HepG2 (cell line): Measurements from ENCODE around the gene TMEM253. TPM values are rescaled to one million over a fixed set of nuclear protein-coding genes. Genes with fewer than 3 reads are reported as not detected.

Source experiments
- AGO2 ChIP-seq: fragments of 200-400 bp; formaldehyde crosslinking; optimal IDR thresholded peaks from 2 replicates; pipeline ENCODE3; 2017; ENCODE audit warnings: mild to moderate bottlenecking, low read depth, low read length, moderate library complexity
- BCL6 ChIP-seq: IDR thresholded peaks from 2 replicates; pipeline ENCODE4 v1.6.1; 2016; ENCODE audit warnings: missing genetic modification reagents, missing compliant biosample characterization
- EEA1 ChIP-seq: sonication (generic); formaldehyde crosslinking; IDR thresholded peaks from 2 replicates; pipeline ENCODE4 v1.5.1; 2020; ENCODE audit warnings: mild to moderate bottlenecking, missing genetic modification reagents, borderline replicate concordance
- EZH2 ChIP-seq: conservative IDR thresholded peaks from 2 replicates; pipeline ENCODE4 v1.6.1; 2012; ENCODE audit warnings: mild to moderate bottlenecking, low read depth, low read length, moderate library complexity
- FOXA3 ChIP-seq: IDR thresholded peaks from 2 replicates; pipeline ENCODE4 v1.6.1; 2016; ENCODE audit warnings: missing genetic modification reagents, missing compliant biosample characterization
- FOXC1 ChIP-seq: sonication (generic); formaldehyde crosslinking; IDR thresholded peaks from 2 replicates; pipeline ENCODE4 v1.8.0; 2022; ENCODE audit warnings: mild to moderate bottlenecking, missing genetic modification reagents, borderline replicate concordance
- GTF3A ChIP-seq: sonication (generic); formaldehyde crosslinking; conservative IDR thresholded peaks from 2 replicates; pipeline ENCODE4 v1.4.0; 2020; ENCODE audit warnings: mild to moderate bottlenecking, missing genetic modification reagents
- HCFC1 ChIP-seq: fragments of 150-350 bp; IDR thresholded peaks from 2 replicates; pipeline ENCODE4 v1.6.1; 2014; ENCODE audit warnings: low read depth, low read length
- NFE2 ChIP-seq: sonication (generic); formaldehyde crosslinking; IDR thresholded peaks from 2 replicates; pipeline ENCODE4 v1.4.0; 2020; ENCODE audit warnings: missing genetic modification reagents
- STAT5B ChIP-seq: sonication (generic); formaldehyde crosslinking; IDR thresholded peaks from 2 replicates; pipeline ENCODE4 v1.4.0; 2020; ENCODE audit warnings: missing genetic modification reagents
- YEATS2 ChIP-seq: sonication (generic); formaldehyde crosslinking; IDR thresholded peaks from 2 replicates; pipeline ENCODE4 v1.4.0; 2020; ENCODE audit warnings: missing genetic modification reagents, borderline replicate concordance
- ZNF17 ChIP-seq: sonication (generic); formaldehyde crosslinking; IDR thresholded peaks from 2 replicates; pipeline ENCODE4 v1.5.0; 2020; ENCODE audit warnings: mild to moderate bottlenecking, missing genetic modification reagents
- ZNF556 ChIP-seq: sonication (generic); formaldehyde crosslinking; IDR thresholded peaks from 2 replicates; pipeline ENCODE4 v1.4.0; 2020; ENCODE audit warnings: mild to moderate bottlenecking, missing genetic modification reagents, borderline replicate concordance
- ZNF75D ChIP-seq: sonication (generic); formaldehyde crosslinking; IDR thresholded peaks from 2 replicates; pipeline ENCODE4 v1.8.1; 2023; ENCODE audit warnings: missing genetic modification reagents, mild to moderate bottlenecking, borderline replicate concordance
- polyA plus RNA-seq, 8 experiments: library from polyadenylated mRNA; depleted of rRNA in 3 of 8; stranded (reverse) in 7 of 8; unstranded in 1 of 8; fragments of >200 nt; fragmentation: Illumina TruSeq in 4 of 8; extraction: Trizol in 4 of 8; gene quantifications; 2 replicates each; pipeline versions ENCODE4 v1.2.1 to v1.2.3, GENCODE V29; 2011 to 2016; ENCODE audit warnings: low read depth in 4 of 8, missing spikeins in 1 of 8, mixed read lengths in 1 of 8; ENCODE audit not compliant: insufficient read depth in 1 of 8
- total RNA-seq, 5 experiments: library from RNA; depleted of rRNA; stranded (reverse); fragments of >200 nt; fragmentation: Illumina TruSeq; extraction: Trizol; gene quantifications; 2 replicates each; pipeline ENCODE4 v1.2.3, GENCODE V29; 2016; ENCODE audit warnings: low read depth in 1 of 5
- TF ChIP-seq, protein P1 (sequence below): sonication (generic); formaldehyde crosslinking; IDR thresholded peaks from 2 replicates; pipeline ENCODE4 v1.5.0; 2020; ENCODE audit warnings: mild to moderate bottlenecking, low read depth, missing genetic modification reagents, borderline replicate concordance
- TF ChIP-seq, protein P2 (sequence below): sonication (generic); formaldehyde crosslinking; IDR thresholded peaks from 2 replicates; pipeline ENCODE4 v1.4.0; 2020; ENCODE audit warnings: missing genetic modification reagents, low read depth, mild to moderate bottlenecking, borderline replicate concordance
- TF ChIP-seq, protein P3 (sequence below): sonication (generic); formaldehyde crosslinking; IDR thresholded peaks from 2 replicates; pipeline ENCODE4 v1.4.0; 2020; ENCODE audit warnings: missing genetic modification reagents, borderline replicate concordance
- TF ChIP-seq, protein P4 (sequence below): sonication (generic); formaldehyde crosslinking; IDR thresholded peaks from 2 replicates; pipeline ENCODE4 v1.8.0; 2022; ENCODE audit warnings: mild to moderate bottlenecking, missing genetic modification reagents; ENCODE audit not compliant: insufficient replicate concordance
- TF ChIP-seq, protein P5 (sequence below): IDR thresholded peaks from 2 replicates; pipeline ENCODE4 v1.6.1; 2016; ENCODE audit warnings: missing genetic modification reagents, missing compliant biosample characterization

The TMEM253 gene
- total and polyA plus RNA-seq, 2 of the 13 experiments (the other 11 are each of a cell fraction or from before 2014, with no cell fraction given): 0.29 to 0.45 TPM

DNA sequence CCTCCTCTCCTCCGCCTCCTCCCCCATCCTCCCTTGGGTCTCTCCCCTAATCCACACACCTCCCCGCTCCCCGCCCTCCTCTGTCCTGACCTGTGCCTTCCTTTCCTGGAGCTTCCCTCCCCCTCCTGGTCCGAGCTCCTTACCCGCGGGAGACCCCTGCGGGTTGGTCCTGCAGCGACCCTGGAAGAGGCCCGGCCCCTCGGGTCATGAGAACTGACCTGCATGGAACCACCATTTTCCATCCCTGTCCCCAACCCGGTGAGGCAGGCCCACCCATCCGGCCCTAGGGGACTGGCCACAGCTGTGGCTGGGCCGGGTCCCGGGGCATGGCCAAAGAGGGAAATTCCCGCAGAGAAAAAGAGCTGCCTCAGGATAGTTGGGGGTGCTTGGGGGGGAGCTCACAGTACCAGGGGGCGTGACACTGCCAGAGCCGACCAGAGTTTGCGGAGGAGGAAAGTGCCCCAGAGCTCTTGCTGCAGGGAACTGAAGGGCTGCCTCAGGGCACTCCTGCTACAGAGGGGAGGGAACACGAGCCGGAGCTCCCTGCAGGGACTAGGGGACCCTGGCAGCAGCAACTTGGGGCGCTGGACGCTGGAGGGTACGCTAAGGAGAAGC, 30.1 kb upstream of the TMEM253 start (continued):
- TF ChIP-seq HCFC1 (no peak), NFE2 (CRISPR knock-in tag) (no peak), FOXC1 (CRISPR knock-in tag) (no peak), ZNF556 (CRISPR knock-in tag) (peak; percentile 87), STAT5B (no peak), AGO2 (peak; percentile 66), YEATS2 (CRISPR knock-in tag) (no peak), FOXA3 (no peak), BCL6 (CRISPR knock-in tag) (no peak), EZH2 (no peak; the same call in 1 of the 2 replicates), GTF3A (CRISPR knock-in tag) (no peak), ZNF75D (CRISPR knock-in tag) (peak; percentile 25; the same call in 1 of the 2 replicates), EEA1 (CRISPR knock-in tag) (no peak; the same call in 1 of the 2 replicates), ZNF17 (no peak)
- TF ChIP-seq, protein P1, sequence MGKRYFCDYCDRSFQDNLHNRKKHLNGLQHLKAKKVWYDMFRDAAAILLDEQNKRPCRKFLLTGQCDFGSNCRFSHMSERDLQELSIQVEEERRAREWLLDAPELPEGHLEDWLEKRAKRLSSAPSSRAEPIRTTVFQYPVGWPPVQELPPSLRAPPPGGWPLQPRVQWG (CRISPR knock-in tag): no peak
- TF ChIP-seq, protein P2, sequence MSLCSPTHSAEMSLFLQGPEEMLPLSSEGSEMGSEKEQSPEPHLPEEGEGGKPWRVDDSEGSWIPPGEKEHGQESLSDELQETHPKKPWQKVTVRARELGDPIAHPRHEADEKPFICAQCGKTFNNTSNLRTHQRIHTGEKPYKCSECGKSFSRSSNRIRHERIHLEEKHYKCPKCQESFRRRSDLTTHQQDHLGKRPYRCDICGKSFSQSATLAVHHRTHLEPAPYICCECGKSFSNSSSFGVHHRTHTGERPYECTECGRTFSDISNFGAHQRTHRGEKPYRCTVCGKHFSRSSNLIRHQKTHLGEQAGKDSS (CRISPR knock-in tag): 0 out of 2 replicates have a peak, but pooled peaks have one; percentile 36
- TF ChIP-seq, protein P3, sequence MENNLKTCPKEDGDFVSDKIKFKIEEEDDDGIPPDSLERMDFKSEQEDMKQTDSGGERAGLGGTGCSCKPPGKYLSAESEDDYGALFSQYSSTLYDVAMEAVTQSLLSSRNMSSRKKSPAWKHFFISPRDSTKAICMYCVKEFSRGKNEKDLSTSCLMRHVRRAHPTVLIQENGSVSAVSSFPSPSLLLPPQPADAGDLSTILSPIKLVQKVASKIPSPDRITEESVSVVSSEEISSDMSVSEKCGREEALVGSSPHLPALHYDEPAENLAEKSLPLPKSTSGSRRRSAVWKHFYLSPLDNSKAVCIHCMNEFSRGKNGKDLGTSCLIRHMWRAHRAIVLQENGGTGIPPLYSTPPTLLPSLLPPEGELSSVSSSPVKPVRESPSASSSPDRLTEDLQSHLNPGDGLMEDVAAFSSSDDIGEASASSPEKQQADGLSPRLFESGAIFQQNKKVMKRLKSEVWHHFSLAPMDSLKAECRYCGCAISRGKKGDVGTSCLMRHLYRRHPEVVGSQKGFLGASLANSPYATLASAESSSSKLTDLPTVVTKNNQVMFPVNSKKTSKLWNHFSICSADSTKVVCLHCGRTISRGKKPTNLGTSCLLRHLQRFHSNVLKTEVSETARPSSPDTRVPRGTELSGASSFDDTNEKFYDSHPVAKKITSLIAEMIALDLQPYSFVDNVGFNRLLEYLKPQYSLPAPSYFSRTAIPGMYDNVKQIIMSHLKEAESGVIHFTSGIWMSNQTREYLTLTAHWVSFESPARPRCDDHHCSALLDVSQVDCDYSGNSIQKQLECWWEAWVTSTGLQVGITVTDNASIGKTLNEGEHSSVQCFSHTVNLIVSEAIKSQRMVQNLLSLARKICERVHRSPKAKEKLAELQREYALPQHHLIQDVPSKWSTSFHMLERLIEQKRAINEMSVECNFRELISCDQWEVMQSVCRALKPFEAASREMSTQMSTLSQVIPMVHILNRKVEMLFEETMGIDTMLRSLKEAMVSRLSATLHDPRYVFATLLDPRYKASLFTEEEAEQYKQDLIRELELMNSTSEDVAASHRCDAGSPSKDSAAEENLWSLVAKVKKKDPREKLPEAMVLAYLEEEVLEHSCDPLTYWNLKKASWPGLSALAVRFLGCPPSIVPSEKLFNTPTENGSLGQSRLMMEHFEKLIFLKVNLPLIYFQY: no peak
- TF ChIP-seq, protein P4, sequence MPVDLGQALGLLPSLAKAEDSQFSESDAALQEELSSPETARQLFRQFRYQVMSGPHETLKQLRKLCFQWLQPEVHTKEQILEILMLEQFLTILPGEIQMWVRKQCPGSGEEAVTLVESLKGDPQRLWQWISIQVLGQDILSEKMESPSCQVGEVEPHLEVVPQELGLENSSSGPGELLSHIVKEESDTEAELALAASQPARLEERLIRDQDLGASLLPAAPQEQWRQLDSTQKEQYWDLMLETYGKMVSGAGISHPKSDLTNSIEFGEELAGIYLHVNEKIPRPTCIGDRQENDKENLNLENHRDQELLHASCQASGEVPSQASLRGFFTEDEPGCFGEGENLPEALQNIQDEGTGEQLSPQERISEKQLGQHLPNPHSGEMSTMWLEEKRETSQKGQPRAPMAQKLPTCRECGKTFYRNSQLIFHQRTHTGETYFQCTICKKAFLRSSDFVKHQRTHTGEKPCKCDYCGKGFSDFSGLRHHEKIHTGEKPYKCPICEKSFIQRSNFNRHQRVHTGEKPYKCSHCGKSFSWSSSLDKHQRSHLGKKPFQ (CRISPR knock-in tag): peak; percentile 28
- TF ChIP-seq, protein P5, sequence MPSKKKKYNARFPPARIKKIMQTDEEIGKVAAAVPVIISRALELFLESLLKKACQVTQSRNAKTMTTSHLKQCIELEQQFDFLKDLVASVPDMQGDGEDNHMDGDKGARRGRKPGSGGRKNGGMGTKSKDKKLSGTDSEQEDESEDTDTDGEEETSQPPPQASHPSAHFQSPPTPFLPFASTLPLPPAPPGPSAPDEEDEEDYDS (CRISPR knock-in tag): no peak
